ENCODE measurements around the gene SRC.
A peak's percentile ranks its signal among the peaks of the same experiment; 100 is the strongest.

SRC gene

GRCh38 chr20:37385176-37385575 is 39.2 kb downstream of the SRC start:
- no peak for DNase-seq

GRCh38 chr20:37385659-37386504 is 39.9 kb downstream of the SRC start:
- DNase-seq: no peak

GRCh38 chr20:37386505-37387251 is 40.7 kb downstream of the SRC start:
- no peak for DNase-seq

DNA sequence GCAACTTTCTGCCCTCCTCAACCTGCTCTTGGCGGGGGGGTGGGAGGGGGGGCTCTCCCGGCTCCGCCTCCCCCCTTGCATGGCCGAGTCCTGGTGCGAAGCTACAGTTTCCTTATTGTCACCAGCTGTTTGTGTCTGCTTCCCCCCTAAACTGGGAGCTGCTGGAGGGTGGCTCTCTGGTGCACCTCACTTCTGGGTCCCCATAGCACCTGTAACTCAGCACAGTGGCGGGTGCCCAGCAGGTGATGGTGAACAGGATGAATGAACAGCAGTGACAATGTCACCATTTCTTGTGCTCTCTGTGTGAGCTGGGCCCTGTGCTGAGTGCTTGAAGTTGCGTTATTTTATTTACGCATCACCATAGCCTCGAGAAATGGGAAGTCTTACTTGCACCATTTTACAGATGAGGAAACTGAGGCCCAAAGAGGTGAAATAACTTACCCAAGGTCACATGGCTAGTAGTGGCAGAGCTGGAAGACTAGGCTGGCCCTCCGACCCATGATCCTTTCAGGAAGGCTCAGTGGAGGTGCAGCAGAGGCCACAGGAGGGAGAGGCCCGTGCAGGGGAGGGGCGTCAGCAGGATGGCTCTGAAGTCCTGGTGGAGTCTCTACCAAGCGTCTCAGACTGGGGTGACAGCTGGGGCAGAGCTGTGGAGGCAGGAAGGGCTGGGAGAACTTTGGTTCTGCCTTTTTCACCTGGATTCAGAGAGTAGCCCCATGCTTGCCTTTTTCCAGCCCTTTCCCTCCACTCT is 41.8 kb downstream of the SRC start:
- DNase-seq: no peak

- DNase-seq: no peak
These were observed 42.9 kb downstream of the SRC start for GRCh38 chr20:37388831-37389230.

DNA sequence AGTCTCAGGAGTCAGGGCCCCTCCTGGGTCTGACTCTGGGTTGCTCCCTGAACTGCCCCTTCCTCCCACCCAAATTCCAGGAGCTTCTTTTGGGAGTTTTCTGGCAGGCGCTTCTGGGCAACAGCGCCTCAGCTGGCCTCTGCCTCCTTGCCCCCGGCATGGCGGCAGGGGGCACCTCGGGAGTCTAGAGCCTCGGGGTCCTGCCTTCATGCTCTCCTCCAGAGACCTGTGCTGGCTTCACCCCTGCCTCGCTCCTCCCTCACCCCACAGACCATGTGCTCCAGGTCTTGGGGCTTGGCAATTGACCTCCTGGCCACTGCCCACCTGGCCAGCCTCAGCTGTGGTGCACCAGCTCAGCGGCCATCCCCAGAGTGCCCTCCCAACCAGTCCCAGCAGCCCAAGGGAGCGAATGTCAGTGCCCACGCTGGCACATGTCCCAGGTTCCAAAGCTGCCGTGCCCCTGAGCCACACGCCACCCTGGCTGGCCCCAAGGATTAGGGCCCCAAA is 43.4 kb downstream of the SRC start:
- no peak for DNase-seq

- no peak for DNase-seq
These were observed 43.9 kb downstream of the SRC start for GRCh38 chr20:37389844-37390275.

DNA sequence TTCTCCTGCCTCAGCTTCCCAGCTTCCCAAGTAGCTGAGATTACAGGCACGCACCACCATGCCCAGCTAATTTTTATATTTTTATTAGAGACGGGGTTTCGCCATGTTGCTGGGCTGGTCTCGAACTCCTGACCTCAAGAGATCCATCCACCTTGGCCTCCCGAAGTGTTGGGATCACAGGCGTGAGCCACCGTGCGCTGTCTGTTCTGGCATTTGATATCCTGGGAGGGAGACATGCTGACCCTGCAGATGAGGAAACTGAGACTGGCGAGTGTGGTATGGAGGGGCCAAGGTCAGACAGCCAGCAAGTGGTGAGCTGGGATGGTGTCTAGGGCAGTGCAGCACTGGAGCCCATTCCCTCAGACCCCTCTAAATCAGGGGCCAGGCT is 44.6 kb downstream of the SRC start:
- no peak for DNase-seq

DNA sequence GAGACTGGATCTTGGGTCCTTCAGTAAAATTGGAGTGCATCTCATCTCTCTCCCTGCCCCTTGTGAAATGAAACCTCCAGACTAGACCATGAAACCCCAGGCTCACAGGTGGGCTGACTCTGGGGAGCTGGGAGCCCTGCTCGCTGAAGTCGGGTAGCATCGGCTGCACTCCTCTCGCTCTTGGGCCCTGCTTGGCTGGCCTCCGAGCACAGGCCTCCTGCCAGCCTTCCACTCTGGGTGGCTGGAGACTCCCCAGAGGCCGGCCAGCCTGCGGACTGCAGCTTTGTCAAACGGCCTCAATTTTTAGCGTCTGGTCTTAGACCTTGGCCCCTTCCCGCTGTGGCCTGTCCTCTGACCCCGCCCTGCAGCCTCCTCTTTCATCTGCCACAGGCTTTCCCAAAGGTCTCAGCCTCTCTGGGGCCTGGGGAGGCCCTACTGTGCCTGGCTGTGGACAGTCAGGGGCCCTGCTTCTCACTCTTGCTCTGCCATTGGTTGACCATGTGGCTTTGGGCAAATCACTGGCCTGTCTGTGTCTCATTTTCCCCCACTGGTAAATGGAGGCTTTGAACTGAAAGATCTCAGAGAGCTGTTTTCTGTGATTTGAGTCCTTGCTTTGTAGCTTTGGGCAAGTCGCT is 45.1 kb downstream of the SRC start:
- DNase-seq: no peak

DNA sequence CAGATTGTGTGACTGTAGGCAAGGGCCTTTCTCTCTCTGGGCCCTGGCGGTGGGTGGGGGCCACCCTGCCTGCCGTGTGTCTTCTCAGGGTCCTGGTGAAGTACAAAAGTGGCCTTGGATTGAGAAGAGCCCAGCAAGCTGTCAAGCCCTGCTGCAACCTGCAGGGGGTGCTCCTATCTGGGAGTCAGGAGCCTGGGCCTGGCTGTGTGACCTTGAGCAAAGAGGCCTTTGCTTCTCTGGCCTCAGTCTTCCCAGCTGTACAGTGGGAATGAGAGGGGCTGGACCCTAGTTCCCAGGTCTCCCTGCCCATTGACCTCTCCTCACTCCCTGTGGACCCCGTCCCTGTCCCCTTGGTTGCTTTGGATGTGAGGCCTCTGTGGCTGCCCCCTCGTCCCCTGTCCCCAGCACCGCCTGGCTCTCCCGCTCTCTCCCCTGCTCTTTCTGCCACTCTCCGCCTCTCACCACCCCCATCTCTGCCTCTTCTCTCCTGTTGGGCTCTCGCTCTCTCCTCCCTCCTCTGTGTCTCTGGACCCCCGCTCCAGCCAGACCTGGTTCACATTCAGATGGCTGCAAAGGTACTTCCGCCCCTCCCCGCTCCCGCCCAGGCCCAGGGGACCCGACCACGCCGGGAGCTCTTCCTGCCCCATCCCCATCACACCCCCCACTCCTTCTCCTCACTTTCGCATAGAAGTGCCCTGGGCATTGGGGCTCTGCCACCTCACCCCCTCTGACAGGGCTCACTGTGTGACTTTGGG is 46.7 kb downstream of the SRC start:
- DNase-seq: peak; percentile 75

DNA sequence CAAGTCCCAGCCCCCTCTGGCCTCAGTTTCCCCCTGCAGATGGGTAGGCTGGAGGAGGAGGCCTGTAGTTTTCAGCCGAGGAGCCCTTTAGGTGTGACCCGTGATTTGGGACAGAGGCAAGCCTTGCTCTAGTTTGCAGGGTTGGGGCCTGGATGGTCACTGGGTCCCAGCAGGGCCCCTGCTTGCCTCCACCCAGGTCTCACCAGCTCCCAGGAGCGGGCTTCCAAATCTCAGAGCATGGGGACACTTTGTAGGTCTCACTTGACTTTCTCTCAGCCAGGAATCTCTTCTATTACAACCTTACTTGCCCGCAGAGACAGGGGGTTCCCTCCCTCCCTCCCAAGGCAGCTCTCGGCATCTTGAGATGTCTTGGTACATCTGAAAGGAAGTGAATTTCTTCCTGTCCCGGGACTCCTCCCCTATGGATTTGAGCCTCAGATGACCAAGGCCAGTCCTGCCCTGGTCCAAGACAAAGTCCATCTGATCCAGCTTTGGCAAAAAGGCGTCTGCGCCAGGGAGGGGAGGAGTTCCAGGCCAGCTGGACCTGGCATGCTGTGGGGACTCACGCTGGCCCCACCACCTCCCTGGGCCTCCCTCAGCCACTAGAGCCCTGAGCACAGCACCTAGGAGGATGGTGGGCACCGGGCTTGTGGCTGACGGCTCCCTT is 47.4 kb downstream of the SRC start:
- no peak for DNase-seq

- DNase-seq: no peak
These were observed 48.1 kb downstream of the SRC start for GRCh38 chr20:37393863-37394542.

GRCh38 chr20:37394543-37395409 is 48.8 kb downstream of the SRC start:
- DNase-seq: peak; percentile 30

GRCh38 chr20:37395410-37395797 is 49.5 kb downstream of the SRC start:
- peak; percentile 41 for DNase-seq

DNA sequence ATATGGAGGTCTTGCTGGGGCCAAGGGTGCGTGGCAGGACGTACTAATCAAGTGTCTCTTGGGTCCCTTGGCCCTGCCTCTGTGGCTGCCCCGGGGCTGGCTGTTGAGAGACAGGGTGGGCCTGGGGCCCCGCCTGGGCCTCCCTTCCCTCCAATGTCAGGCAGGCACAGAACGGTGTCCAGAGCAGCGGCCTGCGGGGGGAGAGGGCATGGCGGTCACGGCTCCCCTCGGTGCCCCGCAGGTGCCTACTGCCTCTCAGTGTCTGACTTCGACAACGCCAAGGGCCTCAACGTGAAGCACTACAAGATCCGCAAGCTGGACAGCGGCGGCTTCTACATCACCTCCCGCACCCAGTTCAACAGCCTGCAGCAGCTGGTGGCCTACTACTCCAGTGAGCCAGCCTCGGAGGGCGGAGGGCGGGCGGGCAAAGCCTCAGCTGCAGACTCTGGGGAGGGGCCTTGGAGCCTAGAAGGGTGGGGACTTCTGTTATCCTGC is 50.0 kb downstream of the SRC start:
- DNase-seq: peak; percentile 69

DNA sequence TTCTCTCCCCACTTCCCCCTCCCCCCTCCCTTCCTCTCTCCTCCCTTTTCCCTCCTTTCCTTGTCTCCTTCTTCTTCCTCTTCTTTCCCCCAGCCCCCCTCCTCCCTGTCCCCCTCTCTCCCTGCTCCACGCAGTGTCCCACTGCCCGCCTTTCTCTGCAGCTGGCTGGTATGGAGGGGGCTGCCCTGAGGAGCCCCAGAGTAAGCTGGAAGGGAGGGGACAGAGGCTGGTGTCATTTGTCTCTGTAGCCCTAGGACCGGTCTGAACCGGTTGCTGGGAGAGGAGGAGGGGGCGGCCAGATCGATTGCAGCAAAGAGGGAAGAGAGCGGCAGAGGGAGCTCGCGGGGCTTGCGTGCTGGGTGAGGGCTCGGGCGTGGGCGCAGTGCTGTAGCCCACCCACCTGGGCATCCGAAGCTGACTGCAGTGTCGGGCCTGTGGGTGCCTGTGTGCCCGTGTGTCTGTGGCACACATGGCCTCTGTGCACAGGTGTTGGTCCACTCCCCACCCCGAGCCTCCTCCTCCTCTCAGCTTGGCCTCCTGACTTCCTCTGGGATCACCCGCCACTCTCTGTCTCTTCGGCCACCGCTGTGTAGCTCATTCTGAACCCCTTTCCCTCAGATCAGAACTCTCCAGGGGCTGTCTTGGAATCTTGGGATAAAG is 50.6 kb downstream of the SRC start:
- no peak for DNase-seq

DNA sequence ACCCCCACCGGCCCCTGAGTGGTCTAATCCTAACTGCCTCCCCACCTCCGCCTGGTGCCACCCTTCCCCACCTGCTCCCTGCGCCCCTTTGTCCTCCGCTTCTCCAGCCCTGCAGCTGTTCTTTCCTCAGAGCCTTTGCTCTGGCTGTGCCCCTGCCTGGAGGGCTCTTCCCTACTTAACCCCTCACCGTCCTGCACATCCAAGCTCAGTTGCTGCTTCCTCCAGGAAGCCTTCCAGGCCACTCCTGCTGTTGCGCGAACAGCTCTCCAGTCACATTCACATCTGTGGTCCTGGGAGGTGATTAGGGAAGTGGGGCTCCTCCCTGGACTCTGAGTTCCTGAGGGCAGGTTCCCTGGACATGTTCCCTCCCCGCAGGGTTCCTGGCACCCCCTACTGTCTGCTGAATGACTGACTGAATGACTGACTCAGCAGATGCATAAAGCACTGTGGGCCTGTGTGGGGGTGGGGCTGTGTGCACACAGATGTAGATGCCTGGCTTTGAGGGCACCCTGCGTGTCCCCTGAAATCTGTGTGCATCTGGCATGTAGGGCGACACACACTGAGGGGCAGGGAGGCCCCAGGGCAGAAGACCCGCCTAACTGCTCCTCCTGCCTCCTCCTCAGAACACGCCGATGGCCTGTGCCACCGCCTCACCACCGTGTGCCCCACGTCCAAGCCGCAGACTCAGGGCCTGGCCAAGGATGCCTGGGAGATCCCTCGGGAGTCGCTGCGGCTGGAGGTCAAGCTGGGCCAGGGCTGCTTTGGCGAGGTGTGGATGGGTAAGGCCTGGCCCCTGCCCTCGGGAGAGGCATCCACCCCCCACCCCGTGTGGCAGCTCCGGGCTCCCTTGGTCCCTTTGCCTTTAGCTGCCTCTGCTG is 51.4 kb downstream of the SRC start:
- peak; percentile 44 for DNase-seq
